ENCODE measurements around the gene SFXN5. TPM values are rescaled to one million over a fixed set of nuclear protein-coding genes. Genes with fewer than 3 reads are reported as not detected.

Gene SFXN5
- total and polyA plus RNA-seq, 2 of the 8 experiments (the other 6 are each of a cell fraction or from before 2014, with no cell fraction given) = 29.3 to 33.1 TPM

- Histone ChIP-seq H3K18ac (ENCODE audit: extremely low read depth, low read length) (no peak overlapping the region), H3K4me1 (replicated peaks in 1 of 4; ENCODE audit: control insufficient read depth in 3 of 4, insufficient read depth in 4 of 4, low read length in 3 of 4) (no peaks in the 10 kb centered on the region), H2BK12ac (ENCODE audit: low read depth, low read length) (no peak overlapping the region), H3K79me2 (ENCODE audit: control insufficient read depth in 1 of 2, insufficient read depth in 2 of 2, low read length in 2 of 2) (no peaks in the 10 kb centered on the region), H3K23me2 (ENCODE audit: low read depth, low read length) (no peaks in the 10 kb centered on the region), H2BK120ac (replicated peaks; ENCODE audit: low read depth, low read length) (no peak overlapping the region), H3K27ac (ENCODE audit: low read depth, low read length) (no peak overlapping the region), H2AK5ac (ENCODE audit: low read depth, low read length) (no peak overlapping the region), H4K8ac (ENCODE audit: extremely low read depth, insufficient read depth, low read length) (no peak overlapping the region), H2BK5ac (ENCODE audit: low read depth, low read length) (no peak overlapping the region), H2BK15ac (ENCODE audit: low read length) (no peak overlapping the region), H3K9ac (replicated peaks in 1 of 4; ENCODE audit: extremely low read depth in 1 of 4, low read depth in 3 of 4, low read length in 3 of 4) (no peak overlapping the region), H4K20me1 (replicated peaks in 1 of 2; ENCODE audit: control insufficient read depth in 1 of 2, insufficient read depth in 2 of 2, low read length in 2 of 2) (peaks cover 0 to 4% of the 10 kb centered on the region in 2 experiments), H2AFZ (ENCODE audit: low read length) (no peak overlapping the region), H4K5ac (ENCODE audit: insufficient read length, low read depth, low read length) (no peak overlapping the region), H3K23ac (ENCODE audit: insufficient read length) (no peak overlapping the region), H2BK20ac (ENCODE audit: low read length) (no peak overlapping the region), H3K79me1 (ENCODE audit: low read depth, low read length) (no peaks in the 10 kb centered on the region), H3K36me3 (ENCODE audit: control insufficient read depth in 2 of 4, insufficient read depth in 4 of 4, low read length in 3 of 4) (no peaks in the 10 kb centered on the region), H3K4ac (replicated peaks; ENCODE audit: insufficient read length, low read depth, low read length) (no peak overlapping the region), H3K9me3 (ENCODE audit: insufficient read depth in 2 of 2, low read depth in 1 of 2, low read length in 1 of 2) (no peaks in the 10 kb centered on the region), H3K56ac (replicated peaks; ENCODE audit: insufficient read length, low read depth, low read length) (no peak overlapping the region), H3K4me3 (ENCODE audit: extremely low read depth in 1 of 4, insufficient read depth in 2 of 4, low read depth in 3 of 4, low read length in 4 of 4) (no peak overlapping the region), H3K14ac (ENCODE audit: insufficient read length) (no peak overlapping the region), H4K91ac (replicated peaks; ENCODE audit: insufficient read length, low read length) (no peak overlapping the region), H3K27me3 (replicated peaks in 1 of 4; ENCODE audit: control insufficient read depth in 3 of 4, extremely low read depth in 1 of 4, insufficient read depth in 3 of 4, low read length in 3 of 4) (no peaks in the 10 kb centered on the region), H3K4me2 (ENCODE audit: insufficient read depth in 1 of 2, low read depth in 2 of 2, low read length in 2 of 2) (no peak overlapping the region)
- POLR2A ChIA-PET (ENCODE audit: partially characterized antibody) = interaction anchor here (1.2 to 1.6 kb wide), 2 partner anchors 11 to 229 kb away, joined by 3 read pairs; partner anchors contain the start of gene CCT7
- CTCF ChIA-PET (ENCODE audit: partially characterized antibody) = interaction anchor here (0.5 to 3.9 kb wide), 9 partner anchors 11 to 172 kb away, joined by 3 to 21 read pairs (median 6); no protein-coding TSS in a partner anchor
- FAIRE-seq (no peak), DNase-seq (ENCODE audit: low read depth in 1 of 2, low spot score in 2 of 2) (peak in 1 of 2 experiments; percentile 40)
- 82% methylated on average over 14 of the region's 14 CpGs; no CpG with 5 or more reads in 1 of the 2 experiments for WGBS, 2 experiments (ENCODE audit: extremely low coverage in 1 of 2, insufficient coverage in 1 of 2, insufficient read length in 1 of 2, insufficient replicate concordance in 2 of 2, low coverage in 1 of 2, low lambda C conversion rate in 2 of 2, missing lambda C conversion rate in 1 of 2)
- TF ChIP-seq KDM5A (IDR thresholded peaks at IDR 0.05; ENCODE audit: low read length) (no peak), ZNF274 (IDR thresholded peaks at IDR 0.05; ENCODE audit: borderline replicate concordance, extremely low read depth, low read length) (no peak), CHD2 (IDR thresholded peaks at IDR 0.05; ENCODE audit: low read length) (no peak), E2F6 (IDR thresholded peaks at IDR 0.05) (no peak), RNF2 (IDR thresholded peaks at IDR 0.05; ENCODE audit: borderline replicate concordance, low read depth, low read length, missing control alignments, poor library complexity, severe bottlenecking) (no peak), KDM4A (IDR thresholded peaks at IDR 0.05; ENCODE audit: low read depth, low read length, severe bottlenecking) (no peak), RFX5 (IDR thresholded peaks at IDR 0.05; ENCODE audit: borderline replicate concordance, low read depth, low read length) (no peak), POU5F1 (IDR thresholded peaks at IDR 0.05; ENCODE audit: low read depth, low read length) (no peak), CTBP2 (IDR thresholded peaks at IDR 0.05; ENCODE audit: borderline replicate concordance, insufficient read depth, insufficient read length, low read length) (no peak), BACH1 (IDR thresholded peaks at IDR 0.05; ENCODE audit: low read length) (no peak), BCL11A (IDR thresholded peaks at IDR 0.05; ENCODE audit: low read depth in 2 of 2, low read length in 2 of 2) (no peak), TEAD4 (IDR thresholded peaks at IDR 0.05; ENCODE audit: low read depth, low read length) (no peak)
Measured at GRCh38 chr2:73004889-73005596, 66.5 kb downstream of the SFXN5 start.
